ENCODE data around the gene VTCN1. TPM values are rescaled to one million over a fixed set of nuclear protein-coding genes. Genes with fewer than 3 reads are reported as not detected.

VTCN1 gene
- total and polyA plus RNA-seq, 2 of the 13 experiments (the other 11 are each of a cell fraction or from before 2014, with no cell fraction given), result not detected

GRCh38 chr1:117121589-117122329 is 89.0 kb downstream of the VTCN1 start, which contains the start of gene TRIM45 (continued):
- no peak for TF ChIP-seq UBTF (CRISPR knock-in tag; IDR thresholded peaks at IDR 0.05)
- no peak for TF ChIP-seq SALL1 (CRISPR knock-in tag; IDR thresholded peaks at IDR 0.05)
- TF ChIP-seq RAD21 (CRISPR knock-in tag; IDR thresholded peaks at IDR 0.05), result peak; percentile 40; the same call in 1 of the 2 replicates
- TF ChIP-seq ZNF34 (CRISPR knock-in tag; IDR thresholded peaks at IDR 0.05; ENCODE audit: borderline replicate concordance), result no peak
- TF ChIP-seq SP4 (CRISPR knock-in tag; IDR thresholded peaks at IDR 0.05), result peak; percentile 74
- TF ChIP-seq LRRFIP1 (CRISPR knock-in tag; conservative IDR thresholded peaks at IDR 0.05), result no peak
- TF ChIP-seq CENPX (CRISPR knock-in tag; IDR thresholded peaks at IDR 0.05), result no peak
- peak; percentile 45; the same call in 1 of the 2 replicates for TF ChIP-seq STAG1 (CRISPR knock-in tag; IDR thresholded peaks at IDR 0.05)
- no peak for TF ChIP-seq ERF (CRISPR knock-in tag; IDR thresholded peaks at IDR 0.05)
- TF ChIP-seq POLR2AphosphoS5 (IDR thresholded peaks at IDR 0.05; ENCODE audit: low read depth, low read length), result peak; percentile 50
- TF ChIP-seq ZNF17 (CRISPR knock-in tag; IDR thresholded peaks at IDR 0.05), result no peak
- no peak for TF ChIP-seq RARA (CRISPR knock-in tag; IDR thresholded peaks at IDR 0.05)
- 0 out of 2 replicates have a peak, but pooled peaks have one; percentile 11 for TF ChIP-seq NFAT5 (CRISPR knock-in tag; IDR thresholded peaks at IDR 0.05)
- TF ChIP-seq ZNF850 (CRISPR knock-in tag; conservative IDR thresholded peaks at IDR 0.05), result no peak
- no peak for TF ChIP-seq ZNF775 (CRISPR knock-in tag; IDR thresholded peaks at IDR 0.05; ENCODE audit: borderline replicate concordance)
- no peak for TF ChIP-seq ZNF331 (CRISPR knock-in tag; IDR thresholded peaks at IDR 0.05)
- TF ChIP-seq PHF8 (CRISPR knock-in tag; IDR thresholded peaks at IDR 0.05), result peak; percentile 68
- no peak for TF ChIP-seq STAT5B (CRISPR knock-in tag; IDR thresholded peaks at IDR 0.05)
- no peak for TF ChIP-seq GZF1 (CRISPR knock-in tag; IDR thresholded peaks at IDR 0.05)
- no peak for TF ChIP-seq ZNF432 (CRISPR knock-in tag; IDR thresholded peaks at IDR 0.05; ENCODE audit: borderline replicate concordance)
- TF ChIP-seq ZNF780A (CRISPR knock-in tag; IDR thresholded peaks at IDR 0.05), result no peak
- TF ChIP-seq RCOR2 (CRISPR knock-in tag; IDR thresholded peaks at IDR 0.05), result no peak

Data from HepG2 (cell line).